H1 (cell line): ENCODE results near the gene SLC35F3. TPM values are rescaled to one million over a fixed set of nuclear protein-coding genes. Genes with fewer than 3 reads are reported as not detected.

Experiments used
- CTCF ChIA-PET: fragments of 300-600 bp; sonication (Branson Sonifier 250); formaldehyde crosslinking; loops from one replicate; lab custom pipeline; 2021; ENCODE audit not compliant: partially characterized antibody; lab: Charles Lee
- POLR2A ChIA-PET: fragments of 300-600 bp; sonication (Branson Sonifier 250); formaldehyde crosslinking; loops from one replicate; lab custom pipeline; 2021; ENCODE audit warnings: inconsistent platforms; ENCODE audit not compliant: partially characterized antibody; lab: Charles Lee
- DNase-seq, 2 experiments: peaks; one replicate each; pipeline versions ENCODE4 v3.0.0 to v3.0.0-alpha.2; 2010 to 2022; ENCODE audit warnings: low spot score in 2 of 2, low read depth in 1 of 2, mixed read lengths in 1 of 2
- FAIRE-seq: peaks from 2 replicates; lab custom pipeline; 2011; peaks lifted over from hg19 to GRCh38; lab: Jason Lieb, UNC
- H2AFZ ChIP-seq: 2 replicates; pipeline ENCODE4 v1.8.1; 2012; ENCODE audit warnings: low read length, inconsistent platforms
- H2AK5ac ChIP-seq: 2 replicates; pipeline ENCODE4 v1.6.1; 2013; ENCODE audit warnings: low read depth, low read length
- H2BK120ac ChIP-seq: replicated peaks from 2 replicates; pipeline ENCODE3; 2013; ENCODE audit warnings: low read depth, low read length, inconsistent platforms
- H2BK12ac ChIP-seq: 2 replicates; pipeline ENCODE4 v1.6.1; 2013; ENCODE audit warnings: low read depth, low read length
- H2BK15ac ChIP-seq: 2 replicates; pipeline ENCODE4 v1.6.1; 2013; ENCODE audit warnings: low read length
- H2BK20ac ChIP-seq: 2 replicates; pipeline ENCODE4 v1.6.1; 2013; ENCODE audit warnings: low read length
- H2BK5ac ChIP-seq: 2 replicates; pipeline ENCODE4 v1.6.1; 2013; ENCODE audit warnings: low read depth, low read length
- H3K14ac ChIP-seq: 2 replicates; pipeline ENCODE4 v1.6.1; 2013; ENCODE audit warnings: inconsistent platforms; ENCODE audit not compliant: insufficient read length
- H3K18ac ChIP-seq: 2 replicates; pipeline ENCODE4 v1.6.1; 2013; ENCODE audit warnings: low read length; ENCODE audit errors: extremely low read depth
- H3K23ac ChIP-seq: 2 replicates; pipeline ENCODE4 v1.6.1; 2013; ENCODE audit warnings: inconsistent platforms; ENCODE audit not compliant: insufficient read length
- H3K23me2 ChIP-seq: 2 replicates; pipeline ENCODE4 v1.6.1; 2013; ENCODE audit warnings: low read depth, low read length
- H3K27ac ChIP-seq: 2 replicates; pipeline ENCODE4 v1.6.1; 2011; ENCODE audit warnings: low read depth, low read length, inconsistent platforms
- H3K27me3 ChIP-seq, 4 experiments: replicated peaks in 1 of 4; 1 replicate in 1 of 4; 2 replicates in 3 of 4; pipeline versions ENCODE4 v1.6.1 to v1.8.1; 2011 to 2013; ENCODE audit warnings: low read length in 3 of 4, mild to moderate bottlenecking in 3 of 4, inconsistent platforms in 2 of 4, mixed read lengths in 2 of 4, moderate library complexity in 1 of 4; ENCODE audit not compliant: control insufficient read depth in 3 of 4, insufficient read depth in 3 of 4; ENCODE audit errors: extremely low read depth in 1 of 4
- H3K36me3 ChIP-seq, 4 experiments: 2 replicates each; pipeline versions ENCODE4 v1.6.1 to v1.8.1; 2011 to 2013; ENCODE audit warnings: mild to moderate bottlenecking in 4 of 4, low read length in 3 of 4, moderate library complexity in 2 of 4, control low read depth in 1 of 4, inconsistent platforms in 1 of 4; ENCODE audit not compliant: insufficient read depth in 4 of 4, control insufficient read depth in 2 of 4
- H3K4ac ChIP-seq: replicated peaks from 2 replicates; pipeline ENCODE3; 2013; ENCODE audit warnings: low read length, low read depth, mixed read lengths, inconsistent platforms; ENCODE audit not compliant: insufficient read length
- H3K4me1 ChIP-seq, 4 experiments: replicated peaks in 1 of 4; 1 replicate in 1 of 4; 2 replicates in 3 of 4; pipeline versions ENCODE4 v1.6.1 to v1.8.1; 2011 to 2013; ENCODE audit warnings: low read length in 3 of 4, inconsistent platforms in 2 of 4, mixed read lengths in 1 of 4; ENCODE audit not compliant: insufficient read depth in 4 of 4, control insufficient read depth in 3 of 4
- H3K4me2 ChIP-seq, 2 experiments: 2 replicates each; pipeline versions ENCODE4 v1.6.1 to v1.8.1; 2011 to 2013; ENCODE audit warnings: low read depth in 2 of 2, low read length in 2 of 2, control low read depth in 1 of 2, inconsistent platforms in 1 of 2, mild to moderate bottlenecking in 1 of 2; ENCODE audit not compliant: insufficient read depth in 1 of 2
- H3K4me3 ChIP-seq, 4 experiments: fragments of 200-600, 300-600 bp in 1 of 4; sonication (generic), shearing (Covaris generic), sonication (Bioruptor Twin) in 1 of 4; 2 replicates each; pipeline versions ENCODE4 v1.5.1 to v1.8.1; 2011 to 2016; ENCODE audit warnings: low read length in 4 of 4, low read depth in 3 of 4, control low read depth in 2 of 4, inconsistent platforms in 2 of 4, mild to moderate bottlenecking in 2 of 4, mixed read lengths in 1 of 4, moderate library complexity in 1 of 4; ENCODE audit not compliant: insufficient read depth in 2 of 4; ENCODE audit errors: extremely low read depth in 1 of 4
- H3K56ac ChIP-seq: replicated peaks from 2 replicates; pipeline ENCODE3; 2013; ENCODE audit warnings: low read depth, mild to moderate bottlenecking, mixed read lengths, low read length, inconsistent platforms; ENCODE audit not compliant: insufficient read length
- H3K79me1 ChIP-seq: 2 replicates; pipeline ENCODE4 v1.6.1; 2013; ENCODE audit warnings: low read depth, low read length, control low read depth
- H3K79me2 ChIP-seq, 2 experiments: 2 replicates each; pipeline versions ENCODE4 v1.6.1 to v1.8.1; 2012 to 2013; ENCODE audit warnings: low read length in 2 of 2, mild to moderate bottlenecking in 2 of 2, inconsistent platforms in 1 of 2; ENCODE audit not compliant: insufficient read depth in 2 of 2, control insufficient read depth in 1 of 2
- H3K9ac ChIP-seq, 4 experiments: replicated peaks in 1 of 4; 1 replicate in 1 of 4; 2 replicates in 3 of 4; pipeline versions ENCODE4 v1.6.1 to v1.8.1; 2011 to 2013; ENCODE audit warnings: low read depth in 3 of 4, low read length in 3 of 4, control low read depth in 2 of 4, mild to moderate bottlenecking in 2 of 4, moderate library complexity in 2 of 4, inconsistent platforms in 1 of 4; ENCODE audit errors: extremely low read depth in 1 of 4
- H3K9me3 ChIP-seq, 2 experiments: 2 replicates each; pipeline versions ENCODE4 v1.6.1 to v1.8.1; 2012 to 2013; ENCODE audit warnings: mild to moderate bottlenecking in 2 of 2, moderate library complexity in 2 of 2, control low read depth in 1 of 2, inconsistent platforms in 1 of 2, low read depth in 1 of 2, low read length in 1 of 2, mixed read lengths in 1 of 2; ENCODE audit not compliant: insufficient read depth in 2 of 2
- H4K20me1 ChIP-seq, 2 experiments: replicated peaks in 1 of 2; 2 replicates each; pipeline versions ENCODE3 to v1.8.1; 2011 to 2013; ENCODE audit warnings: inconsistent platforms in 2 of 2, low read length in 2 of 2, mild to moderate bottlenecking in 1 of 2; ENCODE audit not compliant: insufficient read depth in 2 of 2, control insufficient read depth in 1 of 2
- H4K5ac ChIP-seq: 2 replicates; pipeline ENCODE4 v1.6.1; 2013; ENCODE audit warnings: low read length, low read depth, mixed read lengths, inconsistent platforms; ENCODE audit not compliant: insufficient read length
- H4K8ac ChIP-seq: 2 replicates; pipeline ENCODE4 v1.8.0; 2013; ENCODE audit warnings: mild to moderate bottlenecking, moderate library complexity, low read length, inconsistent platforms; ENCODE audit not compliant: insufficient read depth; ENCODE audit errors: extremely low read depth
- H4K91ac ChIP-seq: replicated peaks from 2 replicates; pipeline ENCODE3; 2013; ENCODE audit warnings: low read length, mixed read lengths, inconsistent platforms; ENCODE audit not compliant: insufficient read length
- SIX5 ChIP-seq: IDR thresholded peaks from 2 replicates; pipeline ENCODE4 v1.6.1; 2011; ENCODE audit warnings: mild to moderate bottlenecking, low read depth, low read length
- SP4 ChIP-seq: IDR thresholded peaks from 2 replicates; pipeline ENCODE4 v1.6.1; 2012; ENCODE audit warnings: low read length, inconsistent platforms
- WGBS, 2 experiments: shearing (Covaris generic) in 1 of 2; methylation state at CpG; one replicate each; pipeline versions ENCODE4 v1.1.6 to v1.1.7; 2013 to 2015; ENCODE audit warnings: low lambda C conversion rate in 2 of 2, mixed read lengths in 2 of 2, inconsistent platforms in 1 of 2, low coverage in 1 of 2, missing lambda C conversion rate in 1 of 2; ENCODE audit not compliant: insufficient replicate concordance in 2 of 2, insufficient coverage in 1 of 2, insufficient read length in 1 of 2; ENCODE audit errors: extremely low coverage in 1 of 2, missing lambda C conversion rate in 1 of 2; 5-methylcytosine and 5-hydroxymethylcytosine counted together
- polyA plus RNA-seq, 7 experiments: library from polyadenylated mRNA; depleted of rRNA in 3 of 7; stranded (reverse) in 5 of 7; unstranded in 2 of 7; fragments of >200 nt in 5 of 7; fragments of 200-250 nt in 2 of 7; gene quantifications; 1 replicate in 5 of 7; 2 replicates in 1 of 7; 4 replicates in 1 of 7; pipeline versions ENCODE4 v1.2.1 to v1.2.3, GENCODE V29; 2011 to 2013; ENCODE audit warnings: missing spikeins in 2 of 7, mixed read lengths in 2 of 7
- total RNA-seq: library from RNA; stranded (reverse); fragmentation: NEBNext Ultra II Directional; extraction: Animal tissue kit (Norgen Biotek cat#: 25700); gene quantifications from 2 replicates; pipeline ENCODE4 v1.2.1, GENCODE V29; 2021

SLC35F3 gene
- total and polyA plus RNA-seq, 2 of the 8 experiments (the other 6 are each of a cell fraction or from before 2014, with no cell fraction given): 0.78 to 1.2 TPM

DNA sequence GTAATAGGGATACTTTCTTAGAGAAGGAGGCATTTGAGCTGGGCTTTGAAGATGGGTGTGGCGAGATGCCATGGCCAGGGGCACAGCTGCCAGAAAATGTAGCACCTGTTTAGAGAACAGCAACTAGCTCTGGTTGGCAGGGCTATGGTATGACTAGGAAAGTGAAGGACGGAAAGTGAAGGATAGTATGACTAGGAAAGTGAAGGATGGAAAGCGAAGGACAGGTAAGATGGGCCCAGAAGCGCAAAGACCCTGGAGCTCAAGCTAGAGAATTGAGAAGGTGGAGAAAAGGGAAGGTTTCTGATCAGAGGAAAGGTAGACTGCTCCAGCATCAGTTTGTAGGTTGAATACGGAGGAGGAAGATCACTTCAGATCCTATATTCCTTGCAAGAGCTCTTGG lies 205.4 kb downstream of the SLC35F3 start:
- no peak overlapping the region for H3K4me2 ChIP-seq
- no peak overlapping the region for H3K4me3 ChIP-seq
- peaks cover 0 to 4% (median 0%) of the 10 kb centered on the region in 4 experiments; a peak in 1 of 7 replicates for H3K4me1 ChIP-seq
- no peak overlapping the region for H2BK12ac ChIP-seq
- H3K27me3 ChIP-seq: no peaks in the 10 kb centered on the region
- H4K20me1 ChIP-seq: no peaks in the 10 kb centered on the region
- H2AFZ ChIP-seq: no peak overlapping the region
- no peak overlapping the region for H2BK5ac ChIP-seq
- ChIA-PET CTCF (interaction anchor here (0.6 to 1.2 kb wide), 6 partner anchors 16 to 742 kb away, joined by 3 to 4 read pairs (median 3); no protein-coding TSS in a partner anchor), POLR2A (no interaction called here)
- DNase-seq: no peak
- H2BK15ac ChIP-seq: no peak overlapping the region
- H3K18ac ChIP-seq: no peak overlapping the region
- no peak overlapping the region for H3K56ac ChIP-seq
- 95% methylated on average over 5 of the region's 5 CpGs; no CpG with 5 or more reads in 1 of the 2 experiments for WGBS, 2 experiments
- H4K5ac ChIP-seq: no peak overlapping the region
- no peak overlapping the region for H2BK20ac ChIP-seq
- no peak overlapping the region for H3K14ac ChIP-seq
- H3K27ac ChIP-seq: no peak overlapping the region
- H3K9me3 ChIP-seq: no peaks in the 10 kb centered on the region
- no peak for FAIRE-seq
- no peak overlapping the region for H2AK5ac ChIP-seq
- no peak overlapping the region for H3K9ac ChIP-seq
- H3K23ac ChIP-seq: no peak overlapping the region
- TF ChIP-seq SP4: no peak
- no peak for TF ChIP-seq SIX5
- no peaks in the 10 kb centered on the region for H3K23me2 ChIP-seq
- H3K79me2 ChIP-seq: no peaks in the 10 kb centered on the region
- no peak overlapping the region for H2BK120ac ChIP-seq
- H3K4ac ChIP-seq: no peak overlapping the region
- no peaks in the 10 kb centered on the region for H3K36me3 ChIP-seq
- H3K79me1 ChIP-seq: no peaks in the 10 kb centered on the region
- H4K8ac ChIP-seq: no peak overlapping the region
- H4K91ac ChIP-seq: no peak overlapping the region
